Neural cell (in vitro differentiated cells): ENCODE data around the gene CRABP2. TPM values are rescaled to one million over a fixed set of nuclear protein-coding genes. Genes with fewer than 3 reads are reported as not detected.

Experiments used
- H2AFZ ChIP-seq: fragments of 200-600, 300-800 bp; sonication (generic), shearing (Covaris generic); 2 replicates; pipeline ENCODE4 v1.6.0; 2014; ENCODE audit warnings: low read depth, mild to moderate bottlenecking, antibody characterized with exemption, low read length, moderate library complexity
- H3F3A ChIP-seq: fragments of 200-600 bp; shearing (Covaris generic); 2 replicates; pipeline ENCODE4 v1.6.1; 2016; ENCODE audit warnings: mild to moderate bottlenecking, moderate library complexity, mixed read lengths, antibody characterized with exemption, low read length; ENCODE audit not compliant: insufficient read depth, poor library complexity, severe bottlenecking
- H3K27ac ChIP-seq: fragments of 200-600, 300-800 bp; sonication (generic), shearing (Covaris generic); 2 replicates; pipeline ENCODE4 v1.5.1; 2014; ENCODE audit warnings: mild to moderate bottlenecking, low read length, moderate library complexity
- H3K27me3 ChIP-seq: fragments of 300-800, 200-600 bp; sonication (generic), shearing (Covaris generic); 2 replicates; pipeline ENCODE4 v1.6.0; 2014; ENCODE audit warnings: mild to moderate bottlenecking, low read depth, low read length, moderate library complexity; ENCODE audit not compliant: insufficient read depth
- H3K36me3 ChIP-seq: fragments of 300-800, 200-600 bp; sonication (generic), shearing (Covaris generic); 2 replicates; pipeline ENCODE4 v1.5.1; 2014; ENCODE audit warnings: mild to moderate bottlenecking, antibody characterized with exemption, low read length, moderate library complexity; ENCODE audit not compliant: insufficient read depth
- H3K4me2 ChIP-seq: fragments of 300-800, 200-600 bp; sonication (generic), shearing (Covaris generic); 2 replicates; pipeline ENCODE4 v1.6.0; 2014; ENCODE audit warnings: mild to moderate bottlenecking, low read length
- H3K4me3 ChIP-seq: fragments of 300-800, 200-600 bp; sonication (generic), shearing (Covaris generic); 2 replicates; pipeline ENCODE4 v1.5.1; 2014; ENCODE audit warnings: mild to moderate bottlenecking, low read length, moderate library complexity
- H3K79me2 ChIP-seq: fragments of 200-600 bp; shearing (Covaris generic); replicated peaks from 2 replicates; pipeline ENCODE4 v1.6.0; 2014; ENCODE audit warnings: mild to moderate bottlenecking, low read length, moderate library complexity; ENCODE audit not compliant: insufficient read depth
- H3K9ac ChIP-seq: fragments of 300-800, 200-600 bp; sonication (generic), shearing (Covaris generic); 2 replicates; pipeline ENCODE4 v1.6.1; 2016; ENCODE audit warnings: mild to moderate bottlenecking, low read length, mixed read lengths
- H3K9me2 ChIP-seq: fragments of 200-600 bp; shearing (Covaris generic); 2 replicates; pipeline ENCODE4 v1.6.1; 2016; ENCODE audit warnings: mild to moderate bottlenecking, low read length, mixed read lengths; ENCODE audit not compliant: insufficient read depth
- H3K9me3 ChIP-seq: fragments of 200-600, 300-800 bp; sonication (generic), shearing (Covaris generic); 2 replicates; pipeline ENCODE4 v1.6.1; 2016; ENCODE audit warnings: mild to moderate bottlenecking, mixed run types, low read length, moderate library complexity, mixed read lengths
- H4K20me1 ChIP-seq: fragments of 200-600 bp; shearing (Covaris generic); 2 replicates; pipeline ENCODE4 v1.6.1; 2016; ENCODE audit warnings: mild to moderate bottlenecking, mixed run types; ENCODE audit not compliant: insufficient read depth
- EP300 ChIP-seq: fragments of 450-650 bp; conservative IDR thresholded peaks from 2 replicates; pipeline ENCODE4 v1.6.1; 2014; ENCODE audit warnings: antibody characterized with exemption, mild to moderate bottlenecking, moderate library complexity; ENCODE audit not compliant: poor library complexity, severe bottlenecking
- EZH2 ChIP-seq: fragments of 200-600, 300-800 bp; shearing (Covaris generic), sonication (generic); IDR thresholded peaks from 2 replicates; pipeline ENCODE4 v1.6.1; 2014; ENCODE audit warnings: antibody characterized with exemption, low read length, borderline replicate concordance, mild to moderate bottlenecking; ENCODE audit not compliant: insufficient read depth, poor library complexity, severe bottlenecking
- MXI1 ChIP-seq: fragments of 450-650 bp; conservative IDR thresholded peaks from 2 replicates; pipeline ENCODE4 v1.6.1; 2014; ENCODE audit warnings: antibody characterized with exemption, mild to moderate bottlenecking; ENCODE audit not compliant: poor library complexity, severe bottlenecking
- POLR2AphosphoS5 ChIP-seq: IDR thresholded peaks from 2 replicates; pipeline ENCODE4 v1.6.1; 2012
- RAD21 ChIP-seq: fragments of 450-650 bp; conservative IDR thresholded peaks from 2 replicates; pipeline ENCODE4 v1.6.1; 2014; ENCODE audit warnings: antibody characterized with exemption, mild to moderate bottlenecking, moderate library complexity
- SMC3 ChIP-seq: fragments of 450-650 bp; conservative IDR thresholded peaks from 2 replicates; pipeline ENCODE4 v1.6.1; 2014; ENCODE audit warnings: antibody characterized with exemption, mild to moderate bottlenecking, moderate library complexity; ENCODE audit not compliant: poor library complexity
- TAF1 ChIP-seq: IDR thresholded peaks from 2 replicates; pipeline ENCODE4 v1.6.1; 2012; ENCODE audit warnings: low read depth
- polyA plus RNA-seq: library from polyadenylated mRNA; depleted of rRNA; stranded (reverse); fragments of >200 nt; gene quantifications from 2 replicates; pipeline ENCODE4 v1.2.3, GENCODE V29; 2014
- TF ChIP-seq, protein P1 (sequence below): fragments of 450-650 bp; IDR thresholded peaks from 2 replicates; pipeline ENCODE4 v1.5.1; 2014; ENCODE audit warnings: antibody characterized with exemption, mild to moderate bottlenecking, moderate library complexity; ENCODE audit not compliant: poor library complexity, severe bottlenecking
- TF ChIP-seq, protein P2 (sequence below): IDR thresholded peaks from 2 replicates; pipeline ENCODE4 v1.6.1; 2012; ENCODE audit warnings: borderline replicate concordance

Gene CRABP2
- polyA plus RNA-seq, 1 donor from 2014 or later: 7.7 TPM

DNA sequence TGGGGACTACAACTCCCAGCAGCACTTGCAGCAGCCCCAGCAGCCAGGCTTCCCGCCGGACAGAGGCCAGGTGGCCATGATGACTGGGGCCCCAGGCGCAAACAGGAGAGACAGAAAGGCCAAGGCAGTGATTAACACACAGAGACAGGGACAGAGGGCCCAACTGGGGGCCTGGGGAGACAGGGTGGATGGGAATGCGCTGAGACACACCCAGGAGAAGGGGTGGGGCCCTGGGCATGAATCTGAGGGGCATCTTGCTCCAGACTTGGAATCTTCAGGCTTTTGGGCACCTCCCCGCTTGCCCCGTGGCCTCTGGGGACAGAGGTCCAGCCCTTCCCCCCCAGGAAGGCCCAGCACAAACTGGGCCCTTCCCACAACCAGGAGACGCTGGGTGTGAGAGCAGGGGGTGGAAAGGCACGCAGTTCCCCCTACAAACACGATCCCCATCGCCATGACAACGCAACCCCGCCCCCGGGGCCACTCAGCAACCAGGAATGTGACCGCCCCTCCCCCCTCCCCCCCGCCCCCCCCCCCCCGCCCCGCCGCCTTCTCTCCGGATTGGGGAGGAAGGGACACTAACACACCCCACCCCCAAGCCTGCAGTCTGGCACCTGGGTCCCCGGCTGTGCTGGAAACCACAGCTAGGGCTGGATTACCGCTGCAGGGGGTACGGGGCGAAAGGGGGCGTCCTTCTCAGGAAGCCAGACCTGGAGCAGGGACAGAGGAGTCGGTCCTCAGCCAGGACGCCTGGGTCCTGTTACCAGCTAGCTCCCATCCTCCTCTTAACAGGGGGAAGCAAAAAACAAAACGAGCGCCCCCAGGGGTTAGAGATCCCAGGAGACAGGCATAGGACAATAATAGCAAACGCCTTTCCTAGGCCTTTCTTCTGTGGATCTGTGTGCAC is 41.6 kb upstream of the CRABP2 start:
- Histone ChIP-seq H2AFZ (peak overlapping the region; percentile 45), H3K27me3 (no peaks in the 10 kb centered on the region), H3K4me3 (peak overlapping the region; percentile 89), H4K20me1 (no peaks in the 10 kb centered on the region), H3K27ac (peak overlapping the region; percentile 93), H3K36me3 (no peaks in the 10 kb centered on the region), H3F3A (no peaks in the 10 kb centered on the region), H3K9me2 (no peaks in the 10 kb centered on the region), H3K9me3 (no peaks in the 10 kb centered on the region), H3K4me2 (peak overlapping the region; percentile 94), H3K79me2 (peaks cover 61% of the 10 kb centered on the region), H3K9ac (peak overlapping the region; percentile 85)
- no peak for TF ChIP-seq EP300
- TF ChIP-seq, protein P1, sequence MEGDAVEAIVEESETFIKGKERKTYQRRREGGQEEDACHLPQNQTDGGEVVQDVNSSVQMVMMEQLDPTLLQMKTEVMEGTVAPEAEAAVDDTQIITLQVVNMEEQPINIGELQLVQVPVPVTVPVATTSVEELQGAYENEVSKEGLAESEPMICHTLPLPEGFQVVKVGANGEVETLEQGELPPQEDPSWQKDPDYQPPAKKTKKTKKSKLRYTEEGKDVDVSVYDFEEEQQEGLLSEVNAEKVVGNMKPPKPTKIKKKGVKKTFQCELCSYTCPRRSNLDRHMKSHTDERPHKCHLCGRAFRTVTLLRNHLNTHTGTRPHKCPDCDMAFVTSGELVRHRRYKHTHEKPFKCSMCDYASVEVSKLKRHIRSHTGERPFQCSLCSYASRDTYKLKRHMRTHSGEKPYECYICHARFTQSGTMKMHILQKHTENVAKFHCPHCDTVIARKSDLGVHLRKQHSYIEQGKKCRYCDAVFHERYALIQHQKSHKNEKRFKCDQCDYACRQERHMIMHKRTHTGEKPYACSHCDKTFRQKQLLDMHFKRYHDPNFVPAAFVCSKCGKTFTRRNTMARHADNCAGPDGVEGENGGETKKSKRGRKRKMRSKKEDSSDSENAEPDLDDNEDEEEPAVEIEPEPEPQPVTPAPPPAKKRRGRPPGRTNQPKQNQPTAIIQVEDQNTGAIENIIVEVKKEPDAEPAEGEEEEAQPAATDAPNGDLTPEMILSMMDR: peak; percentile 40
- TF ChIP-seq MXI1: peak; percentile 45
- TF ChIP-seq, protein P2, sequence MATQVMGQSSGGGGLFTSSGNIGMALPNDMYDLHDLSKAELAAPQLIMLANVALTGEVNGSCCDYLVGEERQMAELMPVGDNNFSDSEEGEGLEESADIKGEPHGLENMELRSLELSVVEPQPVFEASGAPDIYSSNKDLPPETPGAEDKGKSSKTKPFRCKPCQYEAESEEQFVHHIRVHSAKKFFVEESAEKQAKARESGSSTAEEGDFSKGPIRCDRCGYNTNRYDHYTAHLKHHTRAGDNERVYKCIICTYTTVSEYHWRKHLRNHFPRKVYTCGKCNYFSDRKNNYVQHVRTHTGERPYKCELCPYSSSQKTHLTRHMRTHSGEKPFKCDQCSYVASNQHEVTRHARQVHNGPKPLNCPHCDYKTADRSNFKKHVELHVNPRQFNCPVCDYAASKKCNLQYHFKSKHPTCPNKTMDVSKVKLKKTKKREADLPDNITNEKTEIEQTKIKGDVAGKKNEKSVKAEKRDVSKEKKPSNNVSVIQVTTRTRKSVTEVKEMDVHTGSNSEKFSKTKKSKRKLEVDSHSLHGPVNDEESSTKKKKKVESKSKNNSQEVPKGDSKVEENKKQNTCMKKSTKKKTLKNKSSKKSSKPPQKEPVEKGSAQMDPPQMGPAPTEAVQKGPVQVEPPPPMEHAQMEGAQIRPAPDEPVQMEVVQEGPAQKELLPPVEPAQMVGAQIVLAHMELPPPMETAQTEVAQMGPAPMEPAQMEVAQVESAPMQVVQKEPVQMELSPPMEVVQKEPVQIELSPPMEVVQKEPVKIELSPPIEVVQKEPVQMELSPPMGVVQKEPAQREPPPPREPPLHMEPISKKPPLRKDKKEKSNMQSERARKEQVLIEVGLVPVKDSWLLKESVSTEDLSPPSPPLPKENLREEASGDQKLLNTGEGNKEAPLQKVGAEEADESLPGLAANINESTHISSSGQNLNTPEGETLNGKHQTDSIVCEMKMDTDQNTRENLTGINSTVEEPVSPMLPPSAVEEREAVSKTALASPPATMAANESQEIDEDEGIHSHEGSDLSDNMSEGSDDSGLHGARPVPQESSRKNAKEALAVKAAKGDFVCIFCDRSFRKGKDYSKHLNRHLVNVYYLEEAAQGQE: no peak

DNA sequence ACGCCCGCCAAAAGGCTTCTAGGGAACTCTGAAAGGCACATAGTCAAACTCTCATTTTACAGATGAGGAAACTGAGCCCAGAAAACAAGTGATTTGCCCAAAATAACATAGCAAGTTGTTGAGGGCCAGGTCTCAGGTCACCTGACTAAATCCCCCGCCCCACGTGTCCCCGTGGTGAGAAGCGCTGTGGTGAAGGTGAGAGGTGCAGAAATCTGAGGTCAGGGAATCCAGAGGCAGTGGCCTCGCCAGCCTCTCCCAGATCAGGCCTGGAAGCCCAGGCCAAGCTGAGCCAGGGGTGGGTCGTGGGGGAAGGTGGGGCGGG is 41.0 kb upstream of the CRABP2 start:
- Histone ChIP-seq H3K9me2 (no peaks in the 10 kb centered on the region), H4K20me1 (no peaks in the 10 kb centered on the region), H3K4me2 (peak overlapping the region; percentile 94), H3K9ac (peak overlapping the region; percentile 85), H3K36me3 (no peaks in the 10 kb centered on the region), H3K9me3 (no peaks in the 10 kb centered on the region), H2AFZ (peak overlapping the region; percentile 45), H3K27ac (peak overlapping the region; percentile 93), H3K27me3 (no peaks in the 10 kb centered on the region), H3K4me3 (peak overlapping the region; percentile 89), H3K79me2 (peaks cover 60% of the 10 kb centered on the region), H3F3A (no peaks in the 10 kb centered on the region)
- TF ChIP-seq, protein P2: no peak
- TF ChIP-seq SMC3 (no peak), EP300 (no peak), EZH2 (no peak), RAD21 (no peak), POLR2AphosphoS5 (no peak), MXI1 (no peak), TAF1 (no peak)
